ENCODE results near the gene EFTUD2.

DNA sequence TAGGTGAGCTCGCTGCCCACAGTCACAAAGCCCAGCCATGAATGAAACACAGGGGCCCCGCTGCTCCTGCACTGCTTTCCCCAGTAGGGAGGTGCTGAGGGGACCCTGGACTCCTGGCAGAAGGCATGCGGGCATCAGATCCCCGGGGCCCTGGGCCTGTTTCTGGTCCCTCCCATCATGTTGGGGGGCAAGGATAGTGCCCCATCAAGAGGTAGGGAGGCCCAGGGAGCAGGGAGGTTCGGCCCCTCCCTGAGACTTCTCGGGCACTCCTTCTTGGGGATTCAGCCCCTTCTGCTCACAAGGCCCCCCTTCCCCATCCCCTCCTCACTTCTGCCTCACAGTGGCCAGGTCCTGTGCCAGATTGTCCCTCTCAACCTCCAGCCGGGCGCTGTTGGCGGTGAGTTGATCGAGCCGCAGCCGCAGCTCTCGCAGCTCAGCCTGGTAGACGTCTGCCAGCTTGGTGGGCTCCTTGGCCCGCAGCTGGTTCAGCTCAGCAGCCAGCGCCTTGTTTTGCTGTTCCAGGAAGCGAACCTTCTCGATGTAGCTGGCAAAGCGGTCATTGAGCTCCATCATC is 15.5 kb upstream of the EFTUD2 start:
- TF ChIP-seq, protein P1, sequence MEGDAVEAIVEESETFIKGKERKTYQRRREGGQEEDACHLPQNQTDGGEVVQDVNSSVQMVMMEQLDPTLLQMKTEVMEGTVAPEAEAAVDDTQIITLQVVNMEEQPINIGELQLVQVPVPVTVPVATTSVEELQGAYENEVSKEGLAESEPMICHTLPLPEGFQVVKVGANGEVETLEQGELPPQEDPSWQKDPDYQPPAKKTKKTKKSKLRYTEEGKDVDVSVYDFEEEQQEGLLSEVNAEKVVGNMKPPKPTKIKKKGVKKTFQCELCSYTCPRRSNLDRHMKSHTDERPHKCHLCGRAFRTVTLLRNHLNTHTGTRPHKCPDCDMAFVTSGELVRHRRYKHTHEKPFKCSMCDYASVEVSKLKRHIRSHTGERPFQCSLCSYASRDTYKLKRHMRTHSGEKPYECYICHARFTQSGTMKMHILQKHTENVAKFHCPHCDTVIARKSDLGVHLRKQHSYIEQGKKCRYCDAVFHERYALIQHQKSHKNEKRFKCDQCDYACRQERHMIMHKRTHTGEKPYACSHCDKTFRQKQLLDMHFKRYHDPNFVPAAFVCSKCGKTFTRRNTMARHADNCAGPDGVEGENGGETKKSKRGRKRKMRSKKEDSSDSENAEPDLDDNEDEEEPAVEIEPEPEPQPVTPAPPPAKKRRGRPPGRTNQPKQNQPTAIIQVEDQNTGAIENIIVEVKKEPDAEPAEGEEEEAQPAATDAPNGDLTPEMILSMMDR (IDR thresholded peaks at IDR 0.05 in 2 of 3, conservative IDR thresholded peaks at IDR 0.05 in 1 of 3; ENCODE audit: borderline replicate concordance in 1 of 3, insufficient read depth in 1 of 3, low read depth in 2 of 3, low read length in 2 of 3): no peak
- TF ChIP-seq, protein P2, sequence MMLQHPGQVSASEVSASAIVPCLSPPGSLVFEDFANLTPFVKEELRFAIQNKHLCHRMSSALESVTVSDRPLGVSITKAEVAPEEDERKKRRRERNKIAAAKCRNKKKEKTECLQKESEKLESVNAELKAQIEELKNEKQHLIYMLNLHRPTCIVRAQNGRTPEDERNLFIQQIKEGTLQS (IDR thresholded peaks at IDR 0.05): no peak
- TF ChIP-seq RAD21 (IDR thresholded peaks at IDR 0.05; ENCODE audit: low read depth): no peak
- TF ChIP-seq POLR2A (IDR thresholded peaks at IDR 0.05; ENCODE audit: borderline replicate concordance, extremely low read depth, insufficient read depth, insufficient read length): no peak
